WTC11 (cell line): Measurements from ENCODE around the gene GP9. TPM values are rescaled to one million over a fixed set of nuclear protein-coding genes. Genes with fewer than 3 reads are reported as not detected.

Experiments
- ATAC-seq: fragments of 200-7000 bp; cut with Tn5 transposase; 2 replicates; pipeline ENCODE4 v1.10.0; 2021; ENCODE audit warnings: mild to moderate bottlenecking, moderate library complexity
- CTCF ChIA-PET: fragments of 300-600 bp; sonication (Branson Sonifier 250); formaldehyde crosslinking; loops from one replicate; lab custom pipeline; 2021; ENCODE audit warnings: antibody characterized with exemption; lab: Charles Lee
- POLR2A ChIA-PET: fragments of 350-600 bp; sonication (Branson Sonifier 250); formaldehyde crosslinking; loops from one replicate; lab custom pipeline; 2021; ENCODE audit warnings: antibody characterized with exemption; lab: Charles Lee
- DNase-seq: peaks from one replicate; pipeline ENCODE4 v3.0.0; 2021; ENCODE audit warnings: low spot score
- H3K27ac Mint-ChIP-seq: 2 replicates; pipeline ENCODE4 v1.8.0; 2021; ENCODE audit warnings: mixed read lengths
- H3K27me3 Mint-ChIP-seq: 2 replicates; pipeline ENCODE4 v1.8.0; 2021; ENCODE audit warnings: low read depth, mild to moderate bottlenecking, moderate library complexity, mixed read lengths
- H3K36me3 Mint-ChIP-seq: 2 replicates; pipeline ENCODE4 v1.8.0; 2021; ENCODE audit warnings: mixed read lengths
- H3K4me1 Mint-ChIP-seq: 2 replicates; pipeline ENCODE4 v1.8.0; 2022; ENCODE audit warnings: mixed read lengths
- H3K4me3 Mint-ChIP-seq: 2 replicates; pipeline ENCODE4 v1.8.0; 2021; ENCODE audit warnings: mild to moderate bottlenecking, moderate library complexity, mixed read lengths
- H3K9me3 Mint-ChIP-seq: 2 replicates; pipeline ENCODE4 v1.8.0; 2021; ENCODE audit warnings: mixed read lengths
- E2F1 ChIP-seq: sonication (generic); formaldehyde crosslinking; IDR thresholded peaks from 2 replicates; pipeline ENCODE4 v1.8.0; 2022; ENCODE audit warnings: mild to moderate bottlenecking, missing genetic modification reagents
- ELF4 ChIP-seq: sonication (generic); formaldehyde crosslinking; IDR thresholded peaks from 2 replicates; pipeline ENCODE4 v1.8.1; 2022; ENCODE audit warnings: low read depth, mild to moderate bottlenecking, moderate library complexity, missing genetic modification reagents
- FOXJ3 ChIP-seq: sonication (generic); formaldehyde crosslinking; IDR thresholded peaks from 2 replicates; pipeline ENCODE4 v1.9.0; 2021; ENCODE audit warnings: missing genetic modification reagents, mild to moderate bottlenecking, borderline replicate concordance
- FOXP1 ChIP-seq: sonication (generic); formaldehyde crosslinking; IDR thresholded peaks from 2 replicates; pipeline ENCODE4 v1.8.0; 2022; ENCODE audit warnings: missing genetic modification reagents, mild to moderate bottlenecking, moderate library complexity, borderline replicate concordance
- JAZF1 ChIP-seq: fragments of 250-450 bp; sonication (Bioruptor Pico); IDR thresholded peaks from 2 replicates; pipeline ENCODE4 v1.9.0; 2021; ENCODE audit warnings: moderate library complexity, mild to moderate bottlenecking, inconsistent platforms
- MYBL2 ChIP-seq: sonication (generic); formaldehyde crosslinking; IDR thresholded peaks from 2 replicates; pipeline ENCODE4 v1.8.1; 2023; ENCODE audit warnings: mild to moderate bottlenecking, moderate library complexity, missing genetic modification reagents
- PRRX2 ChIP-seq: fragments of 250-450 bp; sonication (Bioruptor Pico); IDR thresholded peaks from 2 replicates; pipeline ENCODE4 v1.8.0; 2021; ENCODE audit warnings: mild to moderate bottlenecking
- STAT6 ChIP-seq: sonication (generic); formaldehyde crosslinking; conservative IDR thresholded peaks from 2 replicates; pipeline ENCODE4 v1.8.1; 2023; ENCODE audit warnings: mild to moderate bottlenecking, low read depth, missing genetic modification reagents, moderate library complexity
- TCF7 ChIP-seq: sonication (generic); formaldehyde crosslinking; IDR thresholded peaks from 2 replicates; pipeline ENCODE4 v1.8.0; 2022; ENCODE audit warnings: mild to moderate bottlenecking, low read depth, missing genetic modification reagents, moderate library complexity
- USF2 ChIP-seq: sonication (generic); formaldehyde crosslinking; IDR thresholded peaks from 2 replicates; pipeline ENCODE4 v1.8.1; 2023; ENCODE audit warnings: mild to moderate bottlenecking, missing genetic modification reagents, moderate library complexity
- ZNF138 ChIP-seq: sonication (generic); formaldehyde crosslinking; conservative IDR thresholded peaks from 2 replicates; pipeline ENCODE4 v1.8.1; 2022; ENCODE audit warnings: mild to moderate bottlenecking, moderate library complexity, missing genetic modification reagents
- ZNF396 ChIP-seq: fragments of 250-450 bp; sonication (Bioruptor Pico); IDR thresholded peaks from 2 replicates; pipeline ENCODE4 v1.8.0; 2021; ENCODE audit warnings: mild to moderate bottlenecking, moderate library complexity, borderline replicate concordance
- ZNF425 ChIP-seq: fragments of 250-450 bp; sonication (Bioruptor Pico); conservative IDR thresholded peaks from 2 replicates; pipeline ENCODE4 v1.9.0; 2021; ENCODE audit warnings: mild to moderate bottlenecking
- ZNF671 ChIP-seq: fragments of 250-450 bp; sonication (Bioruptor Pico); IDR thresholded peaks from 2 replicates; pipeline ENCODE4 v1.8.0; 2021; ENCODE audit warnings: mild to moderate bottlenecking
- total RNA-seq: library from RNA; stranded (reverse); gene quantifications from 3 replicates; pipeline ENCODE4 v1.2.3, GENCODE V29; 2021
- TF ChIP-seq, protein P1 (sequence below): fragments of 250-450 bp; sonication (Bioruptor Pico); IDR thresholded peaks from 2 replicates; pipeline ENCODE4 v1.8.0; 2021; ENCODE audit warnings: mild to moderate bottlenecking
- TF ChIP-seq, protein P2 (sequence below): fragments of 250-450 bp; sonication (Bioruptor Pico); IDR thresholded peaks from 2 replicates; pipeline ENCODE4 v1.9.0; 2021; ENCODE audit warnings: mild to moderate bottlenecking, borderline replicate concordance
- TF ChIP-seq, protein P3 (sequence below): fragments of 250-450 bp; sonication (Bioruptor Pico); IDR thresholded peaks from 2 replicates; pipeline ENCODE4 v2.1.2; 2022; ENCODE audit warnings: mild to moderate bottlenecking, moderate library complexity
- TF ChIP-seq, protein P4 (sequence below): sonication (generic); formaldehyde crosslinking; IDR thresholded peaks from 2 replicates; pipeline ENCODE4 v1.8.1; 2023; ENCODE audit warnings: mild to moderate bottlenecking, moderate library complexity, missing genetic modification reagents

The GP9 gene
- total RNA-seq, 1 experiment from 2014 or later, result not detected

GRCh38 chr3:129038121-129038855, 22.3 kb upstream of the GP9 start:
- peaks cover 20% of the 10 kb centered on the region for H3K4me1 Mint-ChIP-seq
- no peak for ATAC-seq
- POLR2A ChIA-PET, result interaction anchor here (0.7 kb wide), 1 partner anchor 202 kb away, joined by 5 read pairs; no protein-coding TSS in a partner anchor
- peaks cover 5% of the 10 kb centered on the region; the same call in 1 of the 2 replicates for H3K9me3 Mint-ChIP-seq
- no peak for DNase-seq
- TF ChIP-seq PRRX2 (CRISPR knock-in tag) (no peak), ZNF138 (no peak), STAT6 (CRISPR knock-in tag) (no peak), ZNF425 (no peak), TCF7 (no peak), FOXJ3 (CRISPR knock-in tag) (no peak), USF2 (no peak), JAZF1 (no peak), ELF4 (CRISPR knock-in tag) (no peak), FOXP1 (CRISPR knock-in tag) (no peak), E2F1 (CRISPR knock-in tag) (no peak), MYBL2 (CRISPR knock-in tag) (no peak), ZNF671 (CRISPR knock-in tag) (no peak), ZNF396 (CRISPR knock-in tag) (no peak)
- TF ChIP-seq, protein P1, sequence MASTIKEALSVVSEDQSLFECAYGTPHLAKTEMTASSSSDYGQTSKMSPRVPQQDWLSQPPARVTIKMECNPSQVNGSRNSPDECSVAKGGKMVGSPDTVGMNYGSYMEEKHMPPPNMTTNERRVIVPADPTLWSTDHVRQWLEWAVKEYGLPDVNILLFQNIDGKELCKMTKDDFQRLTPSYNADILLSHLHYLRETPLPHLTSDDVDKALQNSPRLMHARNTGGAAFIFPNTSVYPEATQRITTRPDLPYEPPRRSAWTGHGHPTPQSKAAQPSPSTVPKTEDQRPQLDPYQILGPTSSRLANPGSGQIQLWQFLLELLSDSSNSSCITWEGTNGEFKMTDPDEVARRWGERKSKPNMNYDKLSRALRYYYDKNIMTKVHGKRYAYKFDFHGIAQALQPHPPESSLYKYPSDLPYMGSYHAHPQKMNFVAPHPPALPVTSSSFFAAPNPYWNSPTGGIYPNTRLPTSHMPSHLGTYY (CRISPR knock-in tag), result no peak
- TF ChIP-seq, protein P2, sequence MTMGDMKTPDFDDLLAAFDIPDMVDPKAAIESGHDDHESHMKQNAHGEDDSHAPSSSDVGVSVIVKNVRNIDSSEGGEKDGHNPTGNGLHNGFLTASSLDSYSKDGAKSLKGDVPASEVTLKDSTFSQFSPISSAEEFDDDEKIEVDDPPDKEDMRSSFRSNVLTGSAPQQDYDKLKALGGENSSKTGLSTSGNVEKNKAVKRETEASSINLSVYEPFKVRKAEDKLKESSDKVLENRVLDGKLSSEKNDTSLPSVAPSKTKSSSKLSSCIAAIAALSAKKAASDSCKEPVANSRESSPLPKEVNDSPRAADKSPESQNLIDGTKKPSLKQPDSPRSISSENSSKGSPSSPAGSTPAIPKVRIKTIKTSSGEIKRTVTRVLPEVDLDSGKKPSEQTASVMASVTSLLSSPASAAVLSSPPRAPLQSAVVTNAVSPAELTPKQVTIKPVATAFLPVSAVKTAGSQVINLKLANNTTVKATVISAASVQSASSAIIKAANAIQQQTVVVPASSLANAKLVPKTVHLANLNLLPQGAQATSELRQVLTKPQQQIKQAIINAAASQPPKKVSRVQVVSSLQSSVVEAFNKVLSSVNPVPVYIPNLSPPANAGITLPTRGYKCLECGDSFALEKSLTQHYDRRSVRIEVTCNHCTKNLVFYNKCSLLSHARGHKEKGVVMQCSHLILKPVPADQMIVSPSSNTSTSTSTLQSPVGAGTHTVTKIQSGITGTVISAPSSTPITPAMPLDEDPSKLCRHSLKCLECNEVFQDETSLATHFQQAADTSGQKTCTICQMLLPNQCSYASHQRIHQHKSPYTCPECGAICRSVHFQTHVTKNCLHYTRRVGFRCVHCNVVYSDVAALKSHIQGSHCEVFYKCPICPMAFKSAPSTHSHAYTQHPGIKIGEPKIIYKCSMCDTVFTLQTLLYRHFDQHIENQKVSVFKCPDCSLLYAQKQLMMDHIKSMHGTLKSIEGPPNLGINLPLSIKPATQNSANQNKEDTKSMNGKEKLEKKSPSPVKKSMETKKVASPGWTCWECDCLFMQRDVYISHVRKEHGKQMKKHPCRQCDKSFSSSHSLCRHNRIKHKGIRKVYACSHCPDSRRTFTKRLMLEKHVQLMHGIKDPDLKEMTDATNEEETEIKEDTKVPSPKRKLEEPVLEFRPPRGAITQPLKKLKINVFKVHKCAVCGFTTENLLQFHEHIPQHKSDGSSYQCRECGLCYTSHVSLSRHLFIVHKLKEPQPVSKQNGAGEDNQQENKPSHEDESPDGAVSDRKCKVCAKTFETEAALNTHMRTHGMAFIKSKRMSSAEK (CRISPR knock-in tag), result no peak
- TF ChIP-seq, protein P3, sequence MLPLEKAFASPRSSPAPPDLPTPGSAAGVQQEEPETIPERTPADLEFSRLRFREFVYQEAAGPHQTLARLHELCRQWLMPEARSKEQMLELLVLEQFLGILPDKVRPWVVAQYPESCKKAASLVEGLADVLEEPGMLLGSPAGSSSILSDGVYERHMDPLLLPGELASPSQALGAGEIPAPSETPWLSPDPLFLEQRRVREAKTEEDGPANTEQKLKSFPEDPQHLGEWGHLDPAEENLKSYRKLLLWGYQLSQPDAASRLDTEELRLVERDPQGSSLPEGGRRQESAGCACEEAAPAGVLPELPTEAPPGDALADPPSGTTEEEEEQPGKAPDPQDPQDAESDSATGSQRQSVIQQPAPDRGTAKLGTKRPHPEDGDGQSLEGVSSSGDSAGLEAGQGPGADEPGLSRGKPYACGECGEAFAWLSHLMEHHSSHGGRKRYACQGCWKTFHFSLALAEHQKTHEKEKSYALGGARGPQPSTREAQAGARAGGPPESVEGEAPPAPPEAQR (CRISPR knock-in tag), result no peak
- TF ChIP-seq, protein P4, sequence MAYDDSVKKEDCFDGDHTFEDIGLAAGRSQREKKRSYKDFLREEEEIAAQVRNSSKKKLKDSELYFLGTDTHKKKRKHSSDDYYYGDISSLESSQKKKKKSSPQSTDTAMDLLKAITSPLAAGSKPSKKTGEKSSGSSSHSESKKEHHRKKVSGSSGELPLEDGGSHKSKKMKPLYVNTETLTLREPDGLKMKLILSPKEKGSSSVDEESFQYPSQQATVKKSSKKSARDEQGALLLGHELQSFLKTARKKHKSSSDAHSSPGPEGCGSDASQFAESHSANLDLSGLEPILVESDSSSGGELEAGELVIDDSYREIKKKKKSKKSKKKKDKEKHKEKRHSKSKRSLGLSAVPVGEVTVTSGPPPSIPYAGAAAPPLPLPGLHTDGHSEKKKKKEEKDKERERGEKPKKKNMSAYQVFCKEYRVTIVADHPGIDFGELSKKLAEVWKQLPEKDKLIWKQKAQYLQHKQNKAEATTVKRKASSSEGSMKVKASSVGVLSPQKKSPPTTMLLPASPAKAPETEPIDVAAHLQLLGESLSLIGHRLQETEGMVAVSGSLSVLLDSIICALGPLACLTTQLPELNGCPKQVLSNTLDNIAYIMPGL (CRISPR knock-in tag), result no peak
- no peak overlapping the region for H3K27ac Mint-ChIP-seq
- peaks cover 11% of the 10 kb centered on the region for H3K27me3 Mint-ChIP-seq
- no peaks in the 10 kb centered on the region for H3K36me3 Mint-ChIP-seq
- CTCF ChIA-PET, result interaction anchor here (0.6 to 2.7 kb wide), 5 partner anchors 11 to 718 kb away, joined by 3 to 13 read pairs (median 7); no protein-coding TSS in a partner anchor
- H3K4me3 Mint-ChIP-seq, result no peak overlapping the region
